NCI-H526 treated with DMSO at 0.1 percent for 48 hours (cell line): ENCODE measurements around the gene GABBR2.
"Not testable (repeated sequence)": the region's sequence is repeated elsewhere in the genome, so short reads cannot be mapped to it uniquely, and the experiment has no call there.

Experiments
- DNase-seq: peaks from one replicate; lab custom pipeline; 2025; lab: John Stamatoyannopoulos, UW

Gene GABBR2

GRCh38 chr9:98593354-98594253 is 115.1 kb downstream of the GABBR2 start:
- DNase-seq: no peak

- DNase-seq: no peak
These were observed 117.0 kb downstream of the GABBR2 start for GRCh38 chr9:98591696-98592095.

DNA sequence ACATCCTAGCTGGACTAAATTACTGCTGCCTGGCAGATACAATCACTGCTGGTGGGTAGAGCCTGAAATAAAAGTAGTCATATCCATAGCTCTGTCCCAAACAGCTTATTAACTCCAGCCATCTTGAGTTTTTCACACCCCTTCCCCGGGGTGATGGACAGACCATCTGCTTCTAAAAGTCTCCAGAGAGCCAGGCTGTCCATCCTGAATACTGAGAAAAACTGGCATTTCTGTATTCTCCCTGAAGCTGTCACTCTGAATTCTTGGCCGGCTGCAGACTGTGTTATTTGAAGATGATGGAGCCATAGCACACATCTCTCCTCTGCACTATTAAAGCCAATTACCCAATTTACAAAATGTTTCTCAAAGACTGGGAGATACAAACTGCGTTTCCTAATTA is 118.6 kb downstream of the GABBR2 start:
- DNase-seq: no peak

GRCh38 chr9:98589102-98589501 is 119.6 kb downstream of the GABBR2 start:
- DNase-seq: no peak

- DNase-seq: not testable (repeated sequence)
These were observed 123.8 kb downstream of the GABBR2 start for GRCh38 chr9:98584853-98585438.

GRCh38 chr9:98584059-98584458 is 124.7 kb downstream of the GABBR2 start:
- no peak for DNase-seq

- DNase-seq: no peak
These were observed 125.3 kb downstream of the GABBR2 start for GRCh38 chr9:98583417-98583816.

DNA sequence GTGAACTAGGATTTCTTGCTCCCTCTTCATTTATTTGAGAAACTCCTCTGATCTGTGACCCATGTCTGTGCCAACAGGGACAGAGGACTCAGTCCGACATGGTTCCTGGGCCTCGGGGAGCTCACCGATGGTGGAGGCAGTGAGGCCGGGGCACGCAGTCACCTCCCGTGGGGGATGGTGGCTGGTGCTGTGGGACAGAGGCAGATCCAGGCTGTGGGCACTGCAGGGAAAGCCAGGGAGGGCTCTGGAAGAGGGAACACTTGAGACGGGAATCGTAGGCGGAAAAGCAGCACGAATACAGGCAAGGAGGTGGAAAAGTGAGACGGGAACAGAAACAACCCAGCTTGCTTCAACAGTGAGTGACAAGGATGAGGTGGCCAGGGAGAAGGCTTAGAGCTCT is 127.8 kb downstream of the GABBR2 start:
- DNase-seq: no peak

GRCh38 chr9:98579700-98580099 is 129.0 kb downstream of the GABBR2 start:
- DNase-seq: no peak

DNA sequence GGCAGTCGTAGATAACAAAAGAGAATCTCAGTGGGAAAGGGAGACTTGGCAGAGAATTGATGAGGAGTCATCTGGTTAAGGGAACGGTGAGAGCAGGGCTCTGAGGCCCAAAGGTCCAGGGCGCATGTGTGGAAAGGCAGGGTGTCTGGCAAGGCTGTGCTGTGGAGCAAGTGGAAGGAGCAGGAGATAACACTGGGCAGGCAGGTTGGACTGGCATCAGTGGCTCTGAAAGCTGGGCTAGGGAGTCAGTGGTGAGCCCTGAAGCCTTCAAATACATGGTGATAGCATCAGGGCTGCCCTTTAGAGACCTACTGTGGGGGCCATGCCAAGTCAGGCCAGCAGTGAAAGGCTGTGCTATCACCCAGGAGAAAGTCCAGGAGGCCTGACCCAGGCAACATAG is 131.3 kb downstream of the GABBR2 start:
- no peak for DNase-seq

DNA sequence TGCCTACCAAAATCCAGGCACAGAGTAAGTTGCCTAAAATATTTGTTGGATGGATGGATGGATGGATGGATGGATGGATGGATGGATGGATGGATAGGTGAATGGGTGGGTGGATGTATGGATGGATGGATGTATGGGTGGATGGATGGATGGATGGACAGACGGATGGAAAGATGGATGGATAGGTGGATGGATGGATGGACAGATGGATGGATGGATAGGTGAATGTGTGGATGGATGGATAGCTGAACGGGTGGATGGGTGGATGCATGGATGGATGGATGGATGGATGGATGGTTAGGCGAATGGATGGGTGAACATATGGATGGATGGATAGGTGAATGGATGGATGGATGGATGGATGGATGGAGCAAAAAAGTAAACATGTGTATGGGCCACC is 131.9 kb downstream of the GABBR2 start:
- DNase-seq: no peak

DNA sequence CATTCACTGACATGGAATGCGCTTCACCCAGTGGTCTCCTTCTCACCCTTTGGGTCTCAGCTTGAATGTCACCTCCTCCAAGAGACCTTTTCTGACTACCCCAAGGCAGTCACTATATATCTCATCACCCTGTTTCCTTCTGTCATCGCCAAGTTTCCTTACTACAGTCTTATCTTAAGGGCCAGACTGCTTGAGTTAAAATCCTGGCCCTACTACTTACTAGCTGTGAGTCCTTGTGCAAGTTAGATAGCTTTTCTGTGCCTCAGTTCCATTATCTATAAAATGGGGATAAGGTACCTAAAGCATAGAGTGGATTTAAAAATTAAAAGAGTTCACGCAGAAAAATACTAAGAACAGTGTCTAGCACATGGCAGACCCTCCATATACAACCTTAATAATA is 132.4 kb downstream of the GABBR2 start:
- DNase-seq: no peak

DNA sequence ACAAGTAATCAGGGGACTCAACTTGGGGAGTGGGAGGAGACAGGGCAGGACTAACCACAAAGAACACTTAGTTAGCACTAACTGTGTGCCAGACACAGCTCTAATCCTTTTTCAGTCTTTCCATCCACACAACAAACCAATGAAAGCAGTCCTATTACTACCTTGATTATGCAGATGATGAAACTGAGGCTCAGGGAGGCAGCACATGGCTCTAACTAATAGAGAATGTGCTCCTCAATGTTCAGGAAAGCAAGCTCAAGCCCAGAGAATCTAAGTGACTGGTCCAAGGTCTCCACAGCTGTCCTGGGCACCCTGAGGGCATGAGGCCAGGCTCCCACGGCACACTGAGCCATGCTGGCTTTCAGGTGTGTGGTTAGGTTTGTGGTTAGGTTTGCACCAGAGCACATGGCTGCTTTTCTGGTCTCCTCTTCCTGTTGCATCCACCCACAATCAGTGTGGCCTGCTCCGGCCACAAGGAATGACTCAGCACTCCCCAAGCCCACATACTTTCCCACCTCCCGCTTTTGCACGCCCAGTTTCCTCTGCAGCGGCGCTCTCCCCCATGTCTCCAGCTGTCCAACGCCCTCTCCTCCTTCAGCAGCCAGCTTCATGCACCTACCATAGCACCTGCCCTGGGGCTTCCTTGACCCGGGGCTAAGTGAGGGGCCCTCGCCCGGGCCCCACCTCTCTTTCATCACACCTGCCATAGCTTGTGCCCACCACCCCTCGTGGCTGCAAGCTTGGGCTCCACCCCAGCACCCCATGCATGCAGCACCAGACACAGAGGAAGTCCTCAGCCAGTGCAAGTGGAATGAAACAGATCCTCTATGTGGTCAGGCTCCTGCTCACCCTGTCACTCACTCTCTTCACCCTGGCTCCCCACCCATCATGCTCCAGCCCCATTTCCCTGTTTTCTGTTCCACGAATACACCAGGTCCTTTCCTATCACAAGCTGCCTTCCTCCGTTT is 133.1 kb downstream of the GABBR2 start:
- DNase-seq: no peak

DNA sequence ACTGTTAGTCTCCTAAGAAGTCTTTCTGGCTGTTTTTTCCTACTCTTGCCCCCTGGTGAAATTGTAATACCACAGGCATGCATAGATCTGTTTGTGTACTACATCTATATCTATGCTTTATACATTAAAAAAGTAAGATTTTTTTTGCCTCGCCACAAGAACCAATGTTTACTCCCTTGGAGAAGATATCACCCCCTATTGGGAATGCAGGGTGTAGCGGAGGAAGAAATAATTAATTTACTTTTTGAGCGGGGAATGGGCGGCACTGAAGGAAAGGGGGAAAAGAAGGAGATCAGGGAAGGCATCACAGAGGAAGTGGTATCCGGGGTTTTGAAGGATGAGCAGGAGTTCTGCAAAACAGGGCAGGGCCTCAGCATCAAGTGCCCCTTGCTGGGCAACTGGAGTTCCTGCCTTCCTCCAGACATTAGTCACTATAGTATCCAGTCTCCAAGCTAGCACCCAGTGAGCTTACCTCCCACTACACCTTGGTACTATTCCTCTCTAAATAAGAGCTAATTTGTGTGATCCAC is 134.9 kb downstream of the GABBR2 start:
- no peak for DNase-seq

GRCh38 chr9:98572796-98573195 is 135.9 kb downstream of the GABBR2 start:
- DNase-seq: no peak

GRCh38 chr9:98572054-98572627 is 136.6 kb downstream of the GABBR2 start:
- DNase-seq: no peak

DNA sequence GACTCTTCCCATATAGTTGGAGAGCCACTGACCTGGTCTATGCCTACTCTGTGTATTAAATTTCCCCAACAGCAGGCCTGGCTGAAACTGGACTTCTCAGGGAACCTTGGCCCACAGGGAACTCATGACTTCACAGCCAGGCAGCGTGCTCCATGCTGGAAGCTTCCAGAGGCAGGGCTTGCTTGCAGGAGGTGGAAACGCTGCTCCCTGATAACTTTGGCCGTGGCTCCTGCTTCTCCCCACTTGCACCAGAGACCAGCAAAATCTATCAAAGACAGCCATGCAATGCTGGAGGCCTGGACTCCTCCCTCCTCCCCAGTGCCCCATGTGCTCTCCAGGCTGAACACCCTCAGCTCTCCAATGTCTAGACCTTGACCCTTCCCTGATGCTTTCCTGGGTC is 137.1 kb downstream of the GABBR2 start:
- no peak for DNase-seq

DNA sequence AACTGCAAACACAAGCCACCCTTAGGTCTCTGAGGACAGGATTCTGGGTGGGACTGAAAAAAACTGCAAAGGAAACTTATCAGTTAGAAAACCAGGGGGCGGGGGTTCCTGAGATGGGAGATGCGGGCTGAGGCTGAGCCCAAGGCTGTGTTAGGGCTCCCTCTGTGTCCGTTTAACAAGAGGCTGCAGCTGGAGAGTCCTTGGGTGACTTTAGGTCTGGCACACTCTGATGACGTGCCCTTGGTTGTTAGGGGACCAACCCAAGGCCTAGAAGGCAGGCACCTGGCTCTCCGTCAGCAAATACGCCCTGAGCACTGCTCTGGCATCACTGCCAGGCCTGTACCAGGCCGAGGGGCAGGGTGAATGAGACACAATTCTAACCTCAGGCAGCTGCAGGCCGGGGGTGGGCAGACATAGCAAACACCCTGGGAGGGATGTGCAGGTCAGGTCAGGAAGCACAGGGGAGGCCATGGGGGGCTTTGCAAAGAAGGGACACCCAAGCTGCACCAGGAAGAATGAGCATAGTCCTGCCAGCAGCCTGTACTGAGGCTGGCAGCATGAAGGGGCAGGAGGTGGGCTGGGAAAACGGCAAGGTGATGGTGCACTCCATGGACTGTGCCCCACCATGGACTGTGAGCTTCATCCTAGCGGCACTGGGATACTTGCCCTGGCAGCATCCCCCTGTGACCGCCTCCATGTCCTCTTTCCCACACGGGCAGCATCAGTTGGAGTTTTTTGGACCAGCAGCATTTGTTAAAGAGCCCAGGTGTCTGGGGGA is 137.9 kb downstream of the GABBR2 start:
- no peak for DNase-seq

DNA sequence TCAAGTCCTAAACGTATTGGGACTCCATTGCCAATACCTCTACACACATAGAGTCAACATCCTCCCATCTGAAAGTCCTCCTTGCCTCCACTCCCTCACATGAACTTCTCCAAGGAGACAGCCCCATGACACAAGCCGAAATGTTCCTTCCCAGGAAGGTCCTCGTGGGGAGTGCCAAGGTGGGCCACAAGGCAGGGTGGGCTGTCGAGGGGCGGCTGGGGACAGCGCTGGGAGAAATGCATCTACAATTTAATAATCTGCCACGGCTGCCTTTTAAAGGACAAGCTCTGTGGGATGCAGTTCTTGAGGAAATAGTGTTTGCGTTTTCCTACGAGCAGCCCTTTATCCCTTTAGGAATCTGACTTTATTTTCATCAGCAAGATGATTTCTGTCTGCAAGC is 138.7 kb downstream of the GABBR2 start:
- no peak for DNase-seq

DNA sequence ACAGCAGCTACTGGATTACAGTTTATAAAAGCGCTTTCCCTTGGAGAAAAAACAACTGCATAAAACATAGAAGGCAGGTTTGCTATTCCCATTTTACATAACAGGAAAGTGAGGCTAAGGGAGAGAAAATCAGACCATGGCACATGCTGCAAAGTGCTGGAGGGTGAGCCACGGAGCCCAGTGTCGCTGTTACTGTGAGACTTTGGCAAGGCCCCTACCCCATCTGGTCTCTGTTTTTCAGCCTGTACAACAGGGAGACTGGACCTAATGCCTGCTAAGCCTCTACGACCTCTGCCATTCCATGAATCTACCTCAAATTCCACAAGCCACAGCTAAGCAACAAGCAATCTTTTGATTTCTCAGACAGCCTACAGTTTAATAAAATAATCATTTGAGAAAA is 139.2 kb downstream of the GABBR2 start:
- DNase-seq: no peak

GRCh38 chr9:98568909-98569469 is 139.7 kb downstream of the GABBR2 start:
- DNase-seq: no peak
